Body of pancreas (tissue), 4 donors: ENCODE measurements around the gene NEK10. TPM values are rescaled to one million over a fixed set of nuclear protein-coding genes. Genes with fewer than 3 reads are reported as not detected.

Source experiments
- ATAC-seq: fragments of 150-250 bp; one replicate; pipeline ENCODE4 v1.9.1; 2016
- DNase-seq, 4 donors: peaks; one replicate each; pipeline ENCODE4 v3.0.0-alpha.2; 2019
- H3K27ac ChIP-seq, 4 donors: fragments of 200-600 bp; sonication (generic); 1 replicate in 3 of 4; 2 replicates in 1 of 4; pipeline versions ENCODE4 v1.5.1 to v1.6.1; 2016 to 2019; ENCODE audit warnings: mild to moderate bottlenecking in 1 of 4, mixed read lengths in 1 of 4, moderate library complexity in 1 of 4
- H3K27me3 ChIP-seq, 2 donors: fragments of 200-600 bp; sonication (generic); one replicate each; pipeline ENCODE4 v1.6.0; 2016; ENCODE audit warnings: mild to moderate bottlenecking in 1 of 2
- H3K36me3 ChIP-seq, 2 donors: fragments of 200-600 bp; sonication (generic); replicated peaks in 1 of 2; 2 replicates each; pipeline ENCODE4 v1.5.1; 2016; ENCODE audit warnings: low read depth in 2 of 2; ENCODE audit not compliant: insufficient read depth in 1 of 2
- H3K4me1 ChIP-seq: fragments of 200-600 bp; sonication (generic); one replicate; pipeline ENCODE4 v1.6.0; 2016
- H3K4me3 ChIP-seq, 2 donors: fragments of 200-600 bp; sonication (generic); 1 replicate in 1 of 2; 2 replicates in 1 of 2; pipeline ENCODE4 v1.5.1; 2016 to 2019
- H3K9me3 ChIP-seq, 3 donors: fragments of 200-600 bp; sonication (generic); 1 replicate in 2 of 3; 2 replicates in 1 of 3; pipeline ENCODE4 v1.5.1; 2016
- CTCF ChIP-seq, 7 experiments: fragments of 450-650 bp in 4 of 7; fragments of 200-600 bp in 3 of 7; sonication (generic) in 3 of 7; IDR thresholded peaks; one replicate each; pipeline ENCODE4 v1.5.1; 2016 to 2019; ENCODE audit warnings: antibody characterized with exemption in 7 of 7
- POLR2A ChIP-seq, 3 donors: fragments of 450-650 bp; IDR thresholded peaks; one replicate each; pipeline ENCODE4 v1.6.1; 2016; ENCODE audit warnings: antibody characterized with exemption in 3 of 3, mild to moderate bottlenecking in 2 of 3
- WGBS, 2 donors: methylation state at CpG; one replicate each; pipeline ENCODE4 v1.1.5; 2017; 5-methylcytosine and 5-hydroxymethylcytosine counted together
- intact Hi-C: fragments of 100-400 bp; cut with DNase I; formaldehyde crosslinking; loops from one replicate; pipeline ENCODE4 v1.15.1; 2023
- total RNA-seq, 2 donors: library from RNA; depleted of rRNA; stranded (reverse); fragments of >200 nt; gene quantifications; one replicate each; pipeline ENCODE4 v1.1.0, GENCODE V29; 2016

The NEK10 gene
- total RNA-seq, 2 donors from 2014 or later: 0.33 to 0.78 TPM

- no peaks in the 10 kb centered on the region for H3K4me1 ChIP-seq
- no peak for ATAC-seq
- no peak for DNase-seq
- intact Hi-C loops: no loop called here
- 96 to 100% methylated on average over 1 of the region's 1 CpG for WGBS, 2 donors
- TF ChIP-seq POLR2A (IDR thresholded peaks at IDR 0.05): no peak
- TF ChIP-seq CTCF (IDR thresholded peaks at IDR 0.05): no peak
- no peaks in the 10 kb centered on the region for H3K9me3 ChIP-seq
- H3K36me3 ChIP-seq: no peaks in the 10 kb centered on the region
- no peak overlapping the region for H3K4me3 ChIP-seq
- H3K27ac ChIP-seq: no peak overlapping the region
- no peaks in the 10 kb centered on the region for H3K27me3 ChIP-seq
Observed at GRCh38 chr3:27387625-27388024, 18.4 kb upstream of the NEK10 start.

- DNase-seq (no peak), ATAC-seq (no peak)
- no peaks in the 10 kb centered on the region for H3K4me1 ChIP-seq
- TF ChIP-seq CTCF (IDR thresholded peaks at IDR 0.05) (no peak), POLR2A (IDR thresholded peaks at IDR 0.05) (no peak)
- H3K36me3 ChIP-seq: no peaks in the 10 kb centered on the region
- H3K9me3 ChIP-seq: no peaks in the 10 kb centered on the region
- H3K27ac ChIP-seq: no peak overlapping the region
- intact Hi-C loops: no loop called here
- H3K4me3 ChIP-seq: no peak overlapping the region
- H3K27me3 ChIP-seq: no peaks in the 10 kb centered on the region
Observed at GRCh38 chr3:27385504-27385903, 16.3 kb upstream of the NEK10 start.

- Histone ChIP-seq H3K27me3 (no peaks in the 10 kb centered on the region), H3K4me1 (no peaks in the 10 kb centered on the region), H3K4me3 (no peak overlapping the region), H3K36me3 (no peaks in the 10 kb centered on the region), H3K27ac (no peak overlapping the region), H3K9me3 (no peaks in the 10 kb centered on the region)
- no peak for DNase-seq
- intact Hi-C loops: no loop called here
- 95 to 97% methylated on average over 1 of the region's 1 CpG for WGBS, 2 donors
- no peak for ATAC-seq
- TF ChIP-seq POLR2A (IDR thresholded peaks at IDR 0.05): no peak
- TF ChIP-seq CTCF (IDR thresholded peaks at IDR 0.05): no peak
Observed at GRCh38 chr3:27384191-27384590, 15.0 kb upstream of the NEK10 start.

- no peak for ATAC-seq
- no peak for DNase-seq
- TF ChIP-seq POLR2A (IDR thresholded peaks at IDR 0.05): no peak
- TF ChIP-seq CTCF (IDR thresholded peaks at IDR 0.05): no peak
- Histone ChIP-seq H3K27me3 (no peaks in the 10 kb centered on the region), H3K4me3 (no peak overlapping the region), H3K9me3 (no peaks in the 10 kb centered on the region), H3K36me3 (no peaks in the 10 kb centered on the region), H3K4me1 (no peaks in the 10 kb centered on the region), H3K27ac (no peak overlapping the region)
- intact Hi-C loops: no loop called here
- 43% methylated on average over 3 of the region's 3 CpGs for WGBS, 2 donors
Observed at GRCh38 chr3:27380433-27381357, 11.5 kb upstream of the NEK10 start.

GRCh38 chr3:27378331-27378730 lies 9.1 kb upstream of the NEK10 start:
- no peaks in the 10 kb centered on the region for H3K36me3 ChIP-seq
- no peak for ATAC-seq
- no peak overlapping the region for H3K4me3 ChIP-seq
- no peak overlapping the region for H3K27ac ChIP-seq
- intact Hi-C loops: no loop called here
- no peaks in the 10 kb centered on the region for H3K9me3 ChIP-seq
- DNase-seq: no peak
- H3K27me3 ChIP-seq: no peaks in the 10 kb centered on the region
- no peaks in the 10 kb centered on the region for H3K4me1 ChIP-seq
- no peak for TF ChIP-seq CTCF (IDR thresholded peaks at IDR 0.05)
- no peak for TF ChIP-seq POLR2A (IDR thresholded peaks at IDR 0.05)
